Fibroblast of pulmonary artery (primary cell): ENCODE results near the gene SARS1.

Experiments used
- DNase-seq: peaks from one replicate; pipeline ENCODE4 v3.0.0-alpha.2; 2010; ENCODE audit warnings: low read depth
- H3K4me3 ChIP-seq: replicated peaks from 2 replicates; pipeline ENCODE4 v1.5.1; 2011; ENCODE audit warnings: low read depth, mild to moderate bottlenecking, control low read depth, low read length, moderate library complexity
- CTCF ChIP-seq: IDR thresholded peaks from 2 replicates; pipeline ENCODE4 v1.5.1; 2011; ENCODE audit warnings: mild to moderate bottlenecking, control low read depth, low read length, inconsistent platforms; ENCODE audit errors: missing control alignments

The SARS1 gene

DNA sequence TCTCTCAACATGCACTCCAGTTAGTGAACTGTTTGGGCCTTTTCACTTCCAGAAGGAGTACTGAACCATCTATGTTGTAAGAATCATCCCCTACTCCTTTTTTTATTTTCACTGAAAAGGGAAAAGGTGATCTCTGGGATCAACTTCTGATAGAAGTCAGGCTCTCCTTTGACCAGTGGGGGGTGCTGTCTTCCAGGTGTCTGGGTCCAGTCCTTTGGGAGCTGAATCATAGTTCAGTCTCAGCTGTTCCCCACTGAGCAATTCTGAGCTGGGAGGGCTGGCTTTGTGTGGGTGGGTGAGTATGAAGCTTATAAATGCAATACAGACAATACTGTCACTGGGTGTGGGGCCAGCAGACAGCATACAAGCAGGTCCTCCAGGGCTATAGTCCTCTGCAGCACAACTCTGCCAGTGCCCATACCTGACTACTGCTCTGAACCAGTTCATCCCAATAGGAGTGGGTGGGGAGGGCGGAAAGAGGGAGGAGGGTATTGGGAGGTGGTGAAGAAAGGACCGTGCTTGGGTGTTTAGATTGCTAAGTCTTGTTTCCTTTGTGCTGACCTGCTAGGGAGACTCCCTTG is 12.5 kb upstream of the SARS1 start:
- DNase-seq, result peak; percentile 86
- no peak overlapping the region for H3K4me3 ChIP-seq
- peak; percentile 81 for TF ChIP-seq CTCF

GRCh38 chr1:109204484-109204883 is 9.2 kb upstream of the SARS1 start:
- H3K4me3 ChIP-seq, result no peak overlapping the region
- TF ChIP-seq CTCF, result no peak
- DNase-seq, result no peak

GRCh38 chr1:109206339-109206738 is 7.4 kb upstream of the SARS1 start:
- no peak for TF ChIP-seq CTCF
- H3K4me3 ChIP-seq, result no peak overlapping the region
- DNase-seq, result no peak

DNA sequence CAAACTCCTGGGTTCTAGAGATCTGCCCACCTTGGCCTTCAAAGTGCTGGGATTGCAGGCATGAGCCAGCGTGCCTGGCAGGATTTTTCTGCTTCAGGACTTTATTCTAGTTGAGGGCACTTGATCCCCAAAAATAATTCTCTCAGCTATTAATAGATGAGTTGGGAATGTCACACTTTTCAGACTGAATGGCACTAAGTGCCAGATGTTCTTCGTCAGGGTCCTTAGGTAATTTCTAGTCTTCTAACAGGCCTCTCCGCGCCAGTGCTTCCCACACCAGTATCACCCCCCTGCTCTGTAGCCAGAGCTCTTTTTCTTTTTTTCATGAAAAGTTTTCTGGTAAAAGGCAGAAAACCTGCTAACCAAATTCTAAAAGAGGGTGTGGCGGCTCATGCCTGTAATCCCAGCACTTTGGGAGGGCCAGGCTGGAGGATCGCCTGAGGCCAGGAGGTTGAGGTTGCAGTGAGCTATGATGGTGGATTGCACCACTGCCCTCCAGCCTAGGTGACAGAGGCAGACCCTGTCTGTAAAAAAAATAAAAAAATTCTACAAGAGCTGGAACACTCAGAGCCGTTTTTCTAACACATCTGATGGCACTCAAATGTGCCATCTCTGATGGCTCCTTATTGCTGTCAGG is 6.1 kb upstream of the SARS1 start:
- TF ChIP-seq CTCF, result no peak
- DNase-seq, result no peak
- no peak overlapping the region for H3K4me3 ChIP-seq

- no peak for DNase-seq
- no peak overlapping the region for H3K4me3 ChIP-seq
- no peak for TF ChIP-seq CTCF
These were observed 5.3 kb upstream of the SARS1 start for GRCh38 chr1:109208394-109208793.

DNA sequence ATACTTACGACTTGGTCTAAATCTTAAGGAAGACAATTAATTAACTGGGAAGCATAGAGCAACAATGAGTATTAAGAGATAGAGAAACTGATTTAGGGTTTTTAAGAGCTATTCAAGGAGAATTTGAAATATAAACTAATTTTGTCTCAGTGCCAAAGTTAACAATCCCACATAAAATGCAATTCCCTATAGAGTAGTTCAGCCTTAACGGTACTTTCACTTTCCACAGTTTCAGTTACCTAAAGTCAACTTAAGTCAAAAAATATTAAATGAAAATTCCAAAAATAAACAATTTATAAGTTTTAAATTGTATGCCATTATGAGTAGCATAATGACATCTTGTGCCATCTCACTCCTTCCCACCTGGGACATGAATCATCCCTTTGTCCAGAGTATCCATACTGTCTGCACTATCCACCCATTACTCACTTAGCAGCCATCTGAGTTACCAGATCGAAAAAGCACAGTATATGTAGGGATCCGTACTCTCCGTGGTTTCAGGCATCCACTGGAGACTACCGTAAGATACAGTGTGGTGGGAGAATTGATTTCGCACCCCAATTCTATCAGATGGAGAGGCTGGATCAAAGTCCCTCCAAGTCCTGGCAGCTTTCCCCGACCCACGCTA is 4.8 kb upstream of the SARS1 start:
- peak overlapping the region; percentile 11 for H3K4me3 ChIP-seq
- no peak for TF ChIP-seq CTCF
- no peak for DNase-seq

DNA sequence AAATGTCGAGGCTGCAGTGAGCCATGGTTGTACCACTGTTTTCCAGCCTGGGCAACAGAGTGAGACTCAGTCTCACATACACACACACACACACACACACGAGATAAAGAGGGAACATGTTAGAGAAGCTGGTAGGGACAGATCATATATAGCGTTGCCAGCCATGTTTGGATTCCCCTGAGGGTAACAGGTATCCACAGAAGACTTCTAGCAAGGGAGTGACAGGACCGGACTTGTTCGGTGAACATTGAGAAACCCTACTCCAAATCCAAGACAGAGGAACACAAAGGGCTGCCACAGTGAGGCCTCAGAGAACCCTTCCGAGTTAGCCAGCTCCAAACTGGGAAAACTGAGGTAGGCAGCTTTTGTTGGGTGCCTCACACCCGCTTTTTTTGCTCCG is 3.7 kb upstream of the SARS1 start:
- DNase-seq, result no peak
- H3K4me3 ChIP-seq, result no peak overlapping the region
- no peak for TF ChIP-seq CTCF
